ENCODE results near the gene LAMA5.

DNA sequence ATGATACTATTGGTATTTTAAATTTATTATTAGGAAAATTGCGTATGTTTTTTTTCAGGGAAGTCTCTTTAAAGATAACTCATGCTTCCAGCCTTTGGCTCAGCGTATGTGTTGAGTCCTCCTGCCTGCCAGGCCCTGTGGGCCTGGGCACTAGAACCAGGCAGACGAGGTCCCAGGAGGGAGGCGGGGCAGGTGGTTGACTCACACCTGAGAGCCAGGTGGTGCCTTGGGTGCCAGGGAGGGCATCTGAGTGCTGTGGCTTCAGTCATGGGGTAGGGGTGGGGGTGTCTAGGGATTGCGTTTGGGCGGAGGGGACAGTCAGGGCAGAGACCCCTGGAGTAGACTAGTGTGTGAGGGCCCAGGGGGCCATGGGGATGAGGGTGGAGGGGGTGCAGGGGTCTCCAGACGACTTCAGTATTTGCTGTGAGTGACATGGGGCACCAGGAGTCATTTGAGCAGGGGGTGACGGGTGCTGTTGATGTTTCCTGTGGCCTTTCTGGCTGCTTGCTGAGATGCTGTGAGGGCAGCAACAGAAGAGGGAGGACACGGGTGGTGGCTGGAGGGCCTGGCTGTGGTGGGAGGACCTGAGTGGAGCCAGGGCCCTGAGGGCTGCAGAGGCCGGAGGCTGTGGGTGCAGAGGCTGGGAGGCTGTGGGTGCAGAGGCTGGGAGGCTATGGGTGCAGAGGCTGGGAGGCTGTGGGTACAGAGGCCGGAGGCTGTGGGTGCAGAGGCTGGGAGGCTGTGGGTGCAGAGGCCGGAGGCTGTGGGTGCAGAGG lies 79.2 kb downstream of the LAMA5 start:
- TF ChIP-seq, protein P1, sequence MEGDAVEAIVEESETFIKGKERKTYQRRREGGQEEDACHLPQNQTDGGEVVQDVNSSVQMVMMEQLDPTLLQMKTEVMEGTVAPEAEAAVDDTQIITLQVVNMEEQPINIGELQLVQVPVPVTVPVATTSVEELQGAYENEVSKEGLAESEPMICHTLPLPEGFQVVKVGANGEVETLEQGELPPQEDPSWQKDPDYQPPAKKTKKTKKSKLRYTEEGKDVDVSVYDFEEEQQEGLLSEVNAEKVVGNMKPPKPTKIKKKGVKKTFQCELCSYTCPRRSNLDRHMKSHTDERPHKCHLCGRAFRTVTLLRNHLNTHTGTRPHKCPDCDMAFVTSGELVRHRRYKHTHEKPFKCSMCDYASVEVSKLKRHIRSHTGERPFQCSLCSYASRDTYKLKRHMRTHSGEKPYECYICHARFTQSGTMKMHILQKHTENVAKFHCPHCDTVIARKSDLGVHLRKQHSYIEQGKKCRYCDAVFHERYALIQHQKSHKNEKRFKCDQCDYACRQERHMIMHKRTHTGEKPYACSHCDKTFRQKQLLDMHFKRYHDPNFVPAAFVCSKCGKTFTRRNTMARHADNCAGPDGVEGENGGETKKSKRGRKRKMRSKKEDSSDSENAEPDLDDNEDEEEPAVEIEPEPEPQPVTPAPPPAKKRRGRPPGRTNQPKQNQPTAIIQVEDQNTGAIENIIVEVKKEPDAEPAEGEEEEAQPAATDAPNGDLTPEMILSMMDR (IDR thresholded peaks at IDR 0.05) = no peak
- TF ChIP-seq POLR2A (IDR thresholded peaks at IDR 0.05) (no peak), POLR2AphosphoS5 (IDR thresholded peaks at IDR 0.05) (no peak), EP300 (IDR thresholded peaks at IDR 0.05) (no peak)

Data from sigmoid colon (tissue), 4 donors.